GM12878 (cell line): ENCODE data around the gene NTM. TPM values are rescaled to one million over a fixed set of nuclear protein-coding genes. Genes with fewer than 3 reads are reported as not detected.

ENCODE experiments used
- ATAC-seq: fragments of 200-7000 bp; cut with Tn5 transposase; 3 replicates; pipeline ENCODE4 v1.9.1; 2020; ENCODE audit warnings: mild to moderate bottlenecking, moderate library complexity
- BruUV-seq: library from RNA; stranded (reverse); fragments of 400-500 nt; replicated peaks from 2 replicates; lab custom pipeline; 2021; lab: Mats Ljungman, UMichigan
- CTCF ChIA-PET: fragments of 300-600 bp; sonication (Branson Sonifier 250); formaldehyde crosslinking; extraction: SDS; loops from one replicate; lab custom pipeline; 2021; ENCODE audit warnings: inconsistent platforms; lab: Yijun Ruan, JAX
- POLR2A ChIA-PET: fragments of 350-600 bp; formaldehyde crosslinking; extraction: SDS; loops from one replicate; lab custom pipeline; 2021; ENCODE audit warnings: inconsistent platforms; lab: Charles Lee
- RAD21 ChIA-PET: fragments of 300-600 bp; sonication (Branson Sonifier 250); formaldehyde crosslinking; loops from one replicate; lab custom pipeline; 2023; ENCODE audit warnings: antibody characterized with exemption; ENCODE audit not compliant: unreplicated experiment; lab: Charles Lee
- SMC1A ChIA-PET: fragments of 300-600 bp; sonication (Branson Sonifier 250); formaldehyde crosslinking; loops from one replicate; lab custom pipeline; 2023; ENCODE audit not compliant: unreplicated experiment, uncharacterized antibody; lab: Charles Lee
- DNase-seq: peaks from one replicate; pipeline ENCODE4 v3.0.0-alpha.2; 2011; ENCODE audit warnings: low read depth, low spot score
- FAIRE-seq: peaks from 3 replicates; lab custom pipeline; 2011; peaks lifted over from hg19 to GRCh38; lab: Jason Lieb, UNC
- H2AFZ ChIP-seq: 2 replicates; pipeline ENCODE4 v1.6.0; 2011; ENCODE audit warnings: low read depth, low read length, control low read depth; ENCODE audit not compliant: control insufficient read depth
- H3K27ac ChIP-seq: 2 replicates; pipeline ENCODE4 v1.5.1; 2011; ENCODE audit warnings: control low read depth; ENCODE audit not compliant: control insufficient read depth, insufficient read depth
- H3K27me3 ChIP-seq, 2 experiments: replicated peaks in 1 of 2; 2 replicates each; pipeline versions ENCODE4 v1.6.0 to v1.6.1; 2011; ENCODE audit warnings: low read length in 1 of 2; ENCODE audit not compliant: control insufficient read depth in 2 of 2, insufficient read depth in 2 of 2
- H3K36me3 ChIP-seq, 2 experiments: 2 replicates each; pipeline ENCODE4 v1.5.1; 2011; ENCODE audit warnings: low read length in 1 of 2; ENCODE audit not compliant: control insufficient read depth in 2 of 2, insufficient read depth in 2 of 2
- H3K4me1 ChIP-seq: 2 replicates; pipeline ENCODE4 v1.6.1; 2011; ENCODE audit warnings: mild to moderate bottlenecking, low read length, moderate library complexity, mixed read lengths; ENCODE audit not compliant: control insufficient read depth, insufficient read depth
- H3K4me2 ChIP-seq: 2 replicates; pipeline ENCODE4 v1.6.0; 2011; ENCODE audit warnings: control low read depth; ENCODE audit not compliant: control insufficient read depth, insufficient read depth
- H3K4me3 ChIP-seq: fragments of 200-600 bp; sonication (generic); 2 replicates; pipeline ENCODE4 v1.5.1; 2016
- H3K79me2 ChIP-seq: 2 replicates; pipeline ENCODE4 v1.6.0; 2011; ENCODE audit warnings: low read length; ENCODE audit not compliant: control insufficient read depth, insufficient read depth
- H3K9ac ChIP-seq: 2 replicates; pipeline ENCODE4 v1.8.0; 2011; ENCODE audit warnings: low read length, control low read depth, mixed read lengths; ENCODE audit not compliant: control insufficient read depth, insufficient read depth
- H3K9me3 ChIP-seq: replicated peaks from 3 replicates; pipeline ENCODE4 v1.5.1; 2011; ENCODE audit warnings: mild to moderate bottlenecking, low read length; ENCODE audit not compliant: control insufficient read depth, insufficient read depth
- H4K20me1 ChIP-seq: 2 replicates; pipeline ENCODE4 v1.6.0; 2011; ENCODE audit not compliant: control insufficient read depth, insufficient read depth
- BCL3 ChIP-seq: IDR thresholded peaks from 2 replicates; pipeline ENCODE4 v1.6.1; 2011; ENCODE audit warnings: borderline replicate concordance, low read depth, mild to moderate bottlenecking, moderate library complexity, low read length; ENCODE audit not compliant: insufficient read depth, poor library complexity, severe bottlenecking
- BHLHE40 ChIP-seq, 2 experiments: fragments of 450-650 bp in 1 of 2; IDR thresholded peaks; 2 replicates each; pipeline ENCODE4 v1.6.1; 2011 to 2017; ENCODE audit warnings: low read depth in 2 of 2, borderline replicate concordance in 1 of 2, improper control_type of control experiment in 1 of 2, low read length in 1 of 2, mild to moderate bottlenecking in 1 of 2
- GATAD2B ChIP-seq: fragments of 450-650 bp; conservative IDR thresholded peaks from 2 replicates; pipeline ENCODE4 v1.6.1; 2017; ENCODE audit warnings: low read depth, mild to moderate bottlenecking, moderate library complexity
- JUNB ChIP-seq: IDR thresholded peaks from 2 replicates; pipeline ENCODE4 v1.6.1; 2016; ENCODE audit warnings: antibody characterized with exemption, mild to moderate bottlenecking
- MYB ChIP-seq: fragments of 150-350 bp; IDR thresholded peaks from 2 replicates; pipeline ENCODE4 v1.6.1; 2014; ENCODE audit warnings: mild to moderate bottlenecking, low read depth, low read length, borderline replicate concordance
- NFXL1 ChIP-seq: fragments of 450-650 bp; IDR thresholded peaks from 2 replicates; pipeline ENCODE4 v1.6.1; 2017; ENCODE audit warnings: antibody characterized with exemption, mild to moderate bottlenecking, borderline replicate concordance
- RBBP5 ChIP-seq: fragments of 200-600 bp; sonication (generic); conservative IDR thresholded peaks from 2 replicates; pipeline ENCODE4 v1.6.1; 2016
- SMC3 ChIP-seq: IDR thresholded peaks from 2 replicates; pipeline ENCODE4 v1.6.1; 2011; ENCODE audit warnings: low read length, improper control_type of control experiment, borderline replicate concordance
- SRF ChIP-seq, 2 experiments: IDR thresholded peaks; 2 replicates each; pipeline ENCODE4 v1.6.1; 2011; ENCODE audit warnings: low read depth in 2 of 2, low read length in 2 of 2, mild to moderate bottlenecking in 1 of 2, moderate library complexity in 1 of 2
- TCF3 ChIP-seq: IDR thresholded peaks from 2 replicates; pipeline ENCODE4 v1.6.1; 2012; ENCODE audit warnings: low read depth, mild to moderate bottlenecking, low read length, borderline replicate concordance; ENCODE audit not compliant: insufficient read depth
- YY1 ChIP-seq: IDR thresholded peaks from 2 replicates; pipeline ENCODE4 v1.6.1; 2011; ENCODE audit warnings: low read depth, mild to moderate bottlenecking, low read length
- ZBED1 ChIP-seq: IDR thresholded peaks from 2 replicates; pipeline ENCODE4 v1.6.1; 2016; ENCODE audit warnings: borderline replicate concordance
- WGBS: methylation state at CpG from one replicate; pipeline ENCODE4 v1.1.6; 2016; ENCODE audit warnings: low lambda C conversion rate; ENCODE audit not compliant: insufficient replicate concordance, insufficient coverage; ENCODE audit errors: missing lambda C conversion rate; 5-methylcytosine and 5-hydroxymethylcytosine counted together
- in situ Hi-C: fragments of 300-500 bp; cut with MboI; formaldehyde crosslinking; loops from 9 replicates; pipeline ENCODE4 v1.14.3; 2018; ENCODE audit warnings: mixed read lengths
- intact Hi-C: fragments of 100-400 bp; cut with micrococcal nuclease; formaldehyde crosslinking; loops from one replicate; pipeline ENCODE4 v1.14.2; 2022; ENCODE audit not compliant: unreplicated experiment
- polyA plus RNA-seq, 11 experiments: library from polyadenylated mRNA; depleted of rRNA in 4 of 11; unstranded in 6 of 11; stranded (reverse) in 5 of 11; fragments of >200 nt; fragmentation: Nextera tagmentation in 4 of 11; fragmentation: Illumina TruSeq in 1 of 11; extraction: Ambion mirVana in 4 of 11; extraction: Trizol in 1 of 11; gene quantifications; 1 replicate in 1 of 11; 2 replicates in 10 of 11; pipeline versions ENCODE4 v1.2.1 to v1.2.3, GENCODE V29; 2011 to 2016; ENCODE audit warnings: inconsistent platforms in 2 of 11, missing spikeins in 2 of 11, low read depth in 1 of 11
- total RNA-seq, 4 experiments: library from RNA; depleted of rRNA in 3 of 4; stranded (reverse); fragments of >200 nt in 3 of 4; fragmentation: Illumina TruSeq in 1 of 4; extraction: Trizol in 1 of 4; gene quantifications; 2 replicates each; pipeline versions ENCODE4 v1.2.1 to v1.2.3, GENCODE V29; 2013 to 2021

Gene NTM
- total and polyA plus RNA-seq, 10 of the 15 experiments (the other 5 are each of a cell fraction or from before 2014, with no cell fraction given): not detected

- in situ Hi-C loops: no loop called here
- Histone ChIP-seq H2AFZ (no peak overlapping the region), H4K20me1 (no peaks in the 10 kb centered on the region), H3K4me2 (no peak overlapping the region), H3K9ac (no peak overlapping the region), H3K27ac (no peak overlapping the region), H3K4me1 (no peaks in the 10 kb centered on the region), H3K9me3 (no peaks in the 10 kb centered on the region), H3K27me3 (no peaks in the 10 kb centered on the region; a peak in 1 of 4 replicates), H3K79me2 (no peaks in the 10 kb centered on the region), H3K4me3 (no peak overlapping the region), H3K36me3 (no peaks in the 10 kb centered on the region)
- DNase-seq (no peak), FAIRE-seq (no peak), ATAC-seq (no peak)
- ChIA-PET CTCF (no interaction called here), RAD21 (no interaction called here), SMC1A (no interaction called here), POLR2A (no interaction called here)
- intact Hi-C loops: no loop called here
- BruUV-seq: no TSS peak
- 0% methylated on average over 1 of the region's 1 CpG for WGBS
- TF ChIP-seq RBBP5: no peak
- TF ChIP-seq ZBED1: no peak
- TF ChIP-seq TCF3: no peak
- no peak for TF ChIP-seq SRF (IDR thresholded peaks at IDR 0.05; ENCODE audit: low read depth in 2 of 2, low read length in 2 of 2)
- no peak for TF ChIP-seq JUNB
- TF ChIP-seq GATAD2B: no peak
- no peak for TF ChIP-seq BCL3
- no peak for TF ChIP-seq YY1
- TF ChIP-seq MYB: no peak
- no peak for TF ChIP-seq BHLHE40 (IDR thresholded peaks at IDR 0.05; ENCODE audit: borderline replicate concordance in 1 of 2, low read depth in 2 of 2, low read length in 1 of 2)
- TF ChIP-seq NFXL1: no peak
- TF ChIP-seq SMC3: no peak
These were observed 31.6 kb downstream of the NTM start for GRCh38 chr11:131402040-131402439.
